HEK293 (cell line): ENCODE data around the gene UCN2.

Experiments
- CTCF ChIA-PET: fragments of 350-600 bp; formaldehyde crosslinking; extraction: SDS; loops from one replicate; lab custom pipeline; 2021; ENCODE audit warnings: antibody characterized with exemption; lab: Yijun Ruan, JAX
- POLR2A ChIA-PET: fragments of 300-600 bp; formaldehyde crosslinking; extraction: SDS; loops from one replicate; lab custom pipeline; 2020; ENCODE audit warnings: antibody characterized with exemption, inconsistent platforms; lab: Yijun Ruan, JAX
- H3K27ac ChIP-seq: fragments of 200-500 bp; sonication (Bioruptor generic); 2 replicates; pipeline ENCODE4 v1.5.1; 2014; ENCODE audit warnings: low read depth, low read length, control low read depth, inconsistent platforms; ENCODE audit errors: extremely low read depth
- H3K36me3 ChIP-seq, 2 experiments: fragments of 200-500 bp in 1 of 2; sonication (Bioruptor generic) in 1 of 2; 1 replicate in 1 of 2; 2 replicates in 1 of 2; pipeline ENCODE4 v1.5.1; 2014 to 2017; ENCODE audit warnings: inconsistent platforms in 2 of 2, low read length in 2 of 2; ENCODE audit not compliant: control insufficient read depth in 2 of 2, insufficient read depth in 1 of 2
- H3K4me1 ChIP-seq: fragments of 200-500 bp; sonication (Bioruptor generic); 2 replicates; pipeline ENCODE4 v1.5.1; 2014; ENCODE audit warnings: mild to moderate bottlenecking, low read length, inconsistent platforms; ENCODE audit not compliant: control insufficient read depth, insufficient read depth
- H3K4me3 ChIP-seq: 2 replicates; pipeline ENCODE4 v1.5.1; 2011; ENCODE audit warnings: low read depth, mild to moderate bottlenecking, control low read depth, low read length, moderate library complexity
- H3K9me3 ChIP-seq: fragments of 200-500 bp; sonication (Bioruptor generic); 2 replicates; pipeline ENCODE4 v1.5.1; 2014; ENCODE audit warnings: low read depth, low read length, inconsistent platforms; ENCODE audit not compliant: control insufficient read depth, insufficient read depth
- ELK4 ChIP-seq: IDR thresholded peaks from 2 replicates; pipeline ENCODE4 v1.6.1; 2011; ENCODE audit warnings: mild to moderate bottlenecking, low read depth, low read length, borderline replicate concordance
- HOXA7 ChIP-seq: sonication (generic); formaldehyde crosslinking; IDR thresholded peaks from 2 replicates; pipeline ENCODE4 v1.8.1; 2022; ENCODE audit warnings: missing genetic modification reagents, borderline replicate concordance
- KLF1 ChIP-seq: fragments of 450-650 bp; formaldehyde crosslinking; IDR thresholded peaks from 2 replicates; pipeline ENCODE4 v1.5.1; 2016; ENCODE audit warnings: missing biosample characterization, missing genetic modification characterization
- KLF16 ChIP-seq: fragments of 450-650 bp; formaldehyde crosslinking; IDR thresholded peaks from 2 replicates; pipeline ENCODE4 v1.5.1; 2017; ENCODE audit warnings: missing biosample characterization, missing genetic modification characterization
- SP3 ChIP-seq: fragments of 450-650 bp; formaldehyde crosslinking; IDR thresholded peaks from 2 replicates; pipeline ENCODE4 v1.5.1; 2016; ENCODE audit warnings: missing biosample characterization, missing genetic modification characterization
- TSHZ1 ChIP-seq: fragments of 450-650 bp; formaldehyde crosslinking; IDR thresholded peaks from 2 replicates; pipeline ENCODE4 v1.5.1; 2016; ENCODE audit warnings: missing biosample characterization, missing genetic modification characterization, borderline replicate concordance
- ZBTB8A ChIP-seq: fragments of 450-650 bp; formaldehyde crosslinking; IDR thresholded peaks from 2 replicates; pipeline ENCODE4 v1.5.1; 2016; ENCODE audit warnings: missing biosample characterization, missing genetic modification characterization
- ZNF10 ChIP-seq: fragments of 450-650 bp; formaldehyde crosslinking; IDR thresholded peaks from 2 replicates; pipeline ENCODE4 v1.5.1; 2017; ENCODE audit warnings: missing biosample characterization, missing genetic modification characterization
- ZNF239 ChIP-seq: fragments of 450-650 bp; formaldehyde crosslinking; IDR thresholded peaks from 2 replicates; pipeline ENCODE4 v1.5.1; 2016; ENCODE audit warnings: missing biosample characterization, missing genetic modification characterization
- ZNF324 ChIP-seq: fragments of 450-650 bp; formaldehyde crosslinking; IDR thresholded peaks from 2 replicates; pipeline ENCODE4 v1.5.1; 2016; ENCODE audit warnings: missing biosample characterization, missing genetic modification characterization
- ZNF37A ChIP-seq: fragments of 450-650 bp; IDR thresholded peaks from 2 replicates; pipeline ENCODE4 v1.5.1; 2018; ENCODE audit warnings: missing biosample characterization, missing genetic modification characterization
- ZNF391 ChIP-seq: fragments of 450-650 bp; formaldehyde crosslinking; IDR thresholded peaks from 2 replicates; pipeline ENCODE4 v1.5.1; 2016; ENCODE audit warnings: low read depth, missing biosample characterization, missing genetic modification characterization, borderline replicate concordance
- ZNF664 ChIP-seq: fragments of 450-650 bp; formaldehyde crosslinking; IDR thresholded peaks from 2 replicates; pipeline ENCODE4 v1.5.1; 2016; ENCODE audit warnings: missing biosample characterization, missing genetic modification characterization
- ZNF747 ChIP-seq: fragments of 450-650 bp; formaldehyde crosslinking; IDR thresholded peaks from 2 replicates; pipeline ENCODE4 v1.5.1; 2016; ENCODE audit warnings: missing biosample characterization, missing genetic modification characterization
- ZNF830 ChIP-seq: fragments of 450-650 bp; IDR thresholded peaks from 2 replicates; pipeline ENCODE4 v1.5.0; 2018; ENCODE audit warnings: missing biosample characterization, missing genetic modification characterization, low read depth, mild to moderate bottlenecking, moderate library complexity
- ZNF843 ChIP-seq: fragments of 450-650 bp; formaldehyde crosslinking; IDR thresholded peaks from 2 replicates; pipeline ENCODE4 v1.5.1; 2016; ENCODE audit warnings: missing biosample characterization, missing genetic modification characterization
- ZSCAN16 ChIP-seq: fragments of 450-650 bp; formaldehyde crosslinking; IDR thresholded peaks from 2 replicates; pipeline ENCODE4 v1.5.1; 2016; ENCODE audit warnings: missing biosample characterization, missing genetic modification characterization
- ZSCAN23 ChIP-seq: fragments of 450-650 bp; formaldehyde crosslinking; IDR thresholded peaks from 2 replicates; pipeline ENCODE4 v1.5.1; 2016; ENCODE audit warnings: missing biosample characterization, missing genetic modification characterization
- TF ChIP-seq, protein P1 (sequence below): fragments of 450-650 bp; formaldehyde crosslinking; IDR thresholded peaks from 2 replicates; pipeline ENCODE4 v1.5.0; 2017; ENCODE audit warnings: missing biosample characterization, missing genetic modification characterization, borderline replicate concordance
- TF ChIP-seq, protein P2 (sequence below): fragments of 450-650 bp; formaldehyde crosslinking; IDR thresholded peaks from 2 replicates; pipeline ENCODE4 v1.5.1; 2016; ENCODE audit warnings: missing biosample characterization, missing genetic modification characterization, low read depth
- TF ChIP-seq, protein P3 (sequence below): fragments of 450-650 bp; formaldehyde crosslinking; IDR thresholded peaks from 2 replicates; pipeline ENCODE4 v1.5.1; 2016; ENCODE audit warnings: missing biosample characterization, missing genetic modification characterization

Gene UCN2

DNA sequence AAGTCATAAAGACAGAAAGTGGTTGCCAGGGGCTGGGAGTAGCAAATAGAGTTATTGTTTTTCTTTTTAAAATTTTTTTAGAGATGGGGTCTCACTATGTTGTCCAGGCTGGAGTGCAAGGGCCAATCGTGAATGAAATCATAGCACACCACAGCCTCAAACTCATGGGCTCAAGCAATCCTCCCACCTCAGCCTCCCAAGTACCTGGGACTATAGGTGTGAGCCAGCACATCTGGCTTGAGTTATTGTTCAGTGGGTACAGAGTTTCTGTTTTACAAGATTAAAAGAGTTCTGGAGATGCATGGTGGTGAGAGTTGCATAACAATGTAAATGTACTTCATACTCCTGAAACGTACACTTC lies 30.6 kb downstream of the UCN2 start:
- ChIA-PET POLR2A (no interaction called here), CTCF (no interaction called here)
- H3K27ac ChIP-seq, result no peak overlapping the region
- H3K36me3 ChIP-seq, result peaks cover 0 to 22% of the 10 kb centered on the region in 2 experiments; a peak in 2 of 3 replicates
- TF ChIP-seq ZNF239 (tag by site-specific recombination) (no peak), ELK4 (no peak), ZNF747 (tag by site-specific recombination) (no peak), ZSCAN23 (no peak), ZNF830 (no peak), ZNF843 (no peak), KLF16 (tag by site-specific recombination) (no peak), ZNF664 (tag by site-specific recombination) (no peak), ZNF324 (tag by site-specific recombination) (no peak), KLF1 (no peak), ZSCAN16 (tag by site-specific recombination) (no peak), ZBTB8A (tag by site-specific recombination) (no peak)
- TF ChIP-seq, protein P1, sequence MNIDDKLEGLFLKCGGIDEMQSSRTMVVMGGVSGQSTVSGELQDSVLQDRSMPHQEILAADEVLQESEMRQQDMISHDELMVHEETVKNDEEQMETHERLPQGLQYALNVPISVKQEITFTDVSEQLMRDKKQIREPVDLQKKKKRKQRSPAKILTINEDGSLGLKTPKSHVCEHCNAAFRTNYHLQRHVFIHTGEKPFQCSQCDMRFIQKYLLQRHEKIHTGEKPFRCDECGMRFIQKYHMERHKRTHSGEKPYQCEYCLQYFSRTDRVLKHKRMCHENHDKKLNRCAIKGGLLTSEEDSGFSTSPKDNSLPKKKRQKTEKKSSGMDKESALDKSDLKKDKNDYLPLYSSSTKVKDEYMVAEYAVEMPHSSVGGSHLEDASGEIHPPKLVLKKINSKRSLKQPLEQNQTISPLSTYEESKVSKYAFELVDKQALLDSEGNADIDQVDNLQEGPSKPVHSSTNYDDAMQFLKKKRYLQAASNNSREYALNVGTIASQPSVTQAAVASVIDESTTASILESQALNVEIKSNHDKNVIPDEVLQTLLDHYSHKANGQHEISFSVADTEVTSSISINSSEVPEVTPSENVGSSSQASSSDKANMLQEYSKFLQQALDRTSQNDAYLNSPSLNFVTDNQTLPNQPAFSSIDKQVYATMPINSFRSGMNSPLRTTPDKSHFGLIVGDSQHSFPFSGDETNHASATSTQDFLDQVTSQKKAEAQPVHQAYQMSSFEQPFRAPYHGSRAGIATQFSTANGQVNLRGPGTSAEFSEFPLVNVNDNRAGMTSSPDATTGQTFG (tag by site-specific recombination), result no peak
- TF ChIP-seq, protein P2, sequence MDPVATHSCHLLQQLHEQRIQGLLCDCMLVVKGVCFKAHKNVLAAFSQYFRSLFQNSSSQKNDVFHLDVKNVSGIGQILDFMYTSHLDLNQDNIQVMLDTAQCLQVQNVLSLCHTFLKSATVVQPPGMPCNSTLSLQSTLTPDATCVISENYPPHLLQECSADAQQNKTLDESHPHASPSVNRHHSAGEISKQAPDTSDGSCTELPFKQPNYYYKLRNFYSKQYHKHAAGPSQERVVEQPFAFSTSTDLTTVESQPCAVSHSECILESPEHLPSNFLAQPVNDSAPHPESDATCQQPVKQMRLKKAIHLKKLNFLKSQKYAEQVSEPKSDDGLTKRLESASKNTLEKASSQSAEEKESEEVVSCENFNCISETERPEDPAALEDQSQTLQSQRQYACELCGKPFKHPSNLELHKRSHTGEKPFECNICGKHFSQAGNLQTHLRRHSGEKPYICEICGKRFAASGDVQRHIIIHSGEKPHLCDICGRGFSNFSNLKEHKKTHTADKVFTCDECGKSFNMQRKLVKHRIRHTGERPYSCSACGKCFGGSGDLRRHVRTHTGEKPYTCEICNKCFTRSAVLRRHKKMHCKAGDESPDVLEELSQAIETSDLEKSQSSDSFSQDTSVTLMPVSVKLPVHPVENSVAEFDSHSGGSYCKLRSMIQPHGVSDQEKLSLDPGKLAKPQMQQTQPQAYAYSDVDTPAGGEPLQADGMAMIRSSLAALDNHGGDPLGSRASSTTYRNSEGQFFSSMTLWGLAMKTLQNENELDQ, result no peak
- H3K9me3 ChIP-seq, result no peaks in the 10 kb centered on the region
- H3K4me3 ChIP-seq, result no peak overlapping the region
- H3K4me1 ChIP-seq, result no peaks in the 10 kb centered on the region

GRCh38 chr3:48532271-48532976 lies 31.2 kb downstream of the UCN2 start:
- H3K4me1 ChIP-seq, result no peaks in the 10 kb centered on the region
- TF ChIP-seq ZNF391 (no peak), ZNF10 (no peak), ZNF37A (tag by site-specific recombination) (no peak), SP3 (no peak), TSHZ1 (no peak), HOXA7 (CRISPR knock-in tag) (no peak)
- TF ChIP-seq, protein P3, sequence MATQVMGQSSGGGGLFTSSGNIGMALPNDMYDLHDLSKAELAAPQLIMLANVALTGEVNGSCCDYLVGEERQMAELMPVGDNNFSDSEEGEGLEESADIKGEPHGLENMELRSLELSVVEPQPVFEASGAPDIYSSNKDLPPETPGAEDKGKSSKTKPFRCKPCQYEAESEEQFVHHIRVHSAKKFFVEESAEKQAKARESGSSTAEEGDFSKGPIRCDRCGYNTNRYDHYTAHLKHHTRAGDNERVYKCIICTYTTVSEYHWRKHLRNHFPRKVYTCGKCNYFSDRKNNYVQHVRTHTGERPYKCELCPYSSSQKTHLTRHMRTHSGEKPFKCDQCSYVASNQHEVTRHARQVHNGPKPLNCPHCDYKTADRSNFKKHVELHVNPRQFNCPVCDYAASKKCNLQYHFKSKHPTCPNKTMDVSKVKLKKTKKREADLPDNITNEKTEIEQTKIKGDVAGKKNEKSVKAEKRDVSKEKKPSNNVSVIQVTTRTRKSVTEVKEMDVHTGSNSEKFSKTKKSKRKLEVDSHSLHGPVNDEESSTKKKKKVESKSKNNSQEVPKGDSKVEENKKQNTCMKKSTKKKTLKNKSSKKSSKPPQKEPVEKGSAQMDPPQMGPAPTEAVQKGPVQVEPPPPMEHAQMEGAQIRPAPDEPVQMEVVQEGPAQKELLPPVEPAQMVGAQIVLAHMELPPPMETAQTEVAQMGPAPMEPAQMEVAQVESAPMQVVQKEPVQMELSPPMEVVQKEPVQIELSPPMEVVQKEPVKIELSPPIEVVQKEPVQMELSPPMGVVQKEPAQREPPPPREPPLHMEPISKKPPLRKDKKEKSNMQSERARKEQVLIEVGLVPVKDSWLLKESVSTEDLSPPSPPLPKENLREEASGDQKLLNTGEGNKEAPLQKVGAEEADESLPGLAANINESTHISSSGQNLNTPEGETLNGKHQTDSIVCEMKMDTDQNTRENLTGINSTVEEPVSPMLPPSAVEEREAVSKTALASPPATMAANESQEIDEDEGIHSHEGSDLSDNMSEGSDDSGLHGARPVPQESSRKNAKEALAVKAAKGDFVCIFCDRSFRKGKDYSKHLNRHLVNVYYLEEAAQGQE (tag by site-specific recombination), result no peak
- ChIA-PET POLR2A (no interaction called here), CTCF (interaction anchor here (0.5 kb wide), 1 partner anchor 333 kb away, joined by 3 read pairs; no protein-coding TSS in a partner anchor)
- no peaks in the 10 kb centered on the region for H3K9me3 ChIP-seq
- peaks cover 0 to 23% of the 10 kb centered on the region in 2 experiments; a peak in 2 of 3 replicates for H3K36me3 ChIP-seq
- H3K27ac ChIP-seq, result no peak overlapping the region
- H3K4me3 ChIP-seq, result no peak overlapping the region
